ENCODE data around the gene DLK1.

GRCh38 chr14:100722367-100722766, 4.3 kb upstream of the DLK1 start:
- TF ChIP-seq EZH2 (IDR thresholded peaks at IDR 0.05; ENCODE audit: insufficient read depth, poor library complexity, severe bottlenecking) (no peak), EZH2phosphoT487 (IDR thresholded peaks at IDR 0.05; ENCODE audit: insufficient read depth, low read depth) (no peak)

All from GM23248 (cell line).